Activated T-cell treated with anti-CD3 and anti-CD28 coated beads for 1 hour (primary cell): ENCODE results near the gene PEX11G.
A peak's percentile ranks its signal among the peaks of the same experiment; 100 is the strongest.

Experiments used
- DNase-seq: peaks from one replicate; pipeline ENCODE4 v3.0.0-alpha.2; 2020; ENCODE audit warnings: low read depth

PEX11G gene

DNA sequence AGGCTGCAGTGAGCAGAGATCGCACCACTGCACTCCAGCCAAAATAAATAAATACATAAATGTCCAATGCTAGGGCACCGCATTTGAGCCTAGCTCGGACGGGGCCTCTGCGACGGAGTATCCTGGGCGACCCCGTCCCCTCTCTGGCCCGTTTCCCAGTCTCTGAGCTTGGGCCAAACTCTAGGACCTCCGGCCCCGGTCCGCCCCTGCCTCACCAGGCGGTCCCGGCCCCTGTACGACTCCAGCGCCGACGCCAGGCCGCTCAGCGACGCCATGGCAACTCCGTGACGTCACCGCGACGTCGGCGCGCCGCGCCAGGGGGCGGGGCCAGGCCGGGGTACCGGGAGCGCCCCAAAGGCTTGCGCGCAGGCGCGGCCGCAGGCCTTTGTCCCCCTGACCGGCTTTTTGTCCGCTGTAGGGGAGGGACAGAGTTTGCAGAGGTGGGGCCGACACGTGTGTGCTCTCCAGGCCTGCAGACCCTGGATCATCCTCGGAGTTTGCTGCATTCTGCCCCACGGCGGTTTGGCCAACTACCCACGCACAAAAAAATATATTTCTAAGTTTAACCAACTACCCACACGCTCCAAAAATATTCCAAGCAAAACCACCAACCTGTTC lies at the start of gene PEX11G:
TSS of gene PEX11G (minus strand) at position 300 of the 618 bp plus-strand sequence. CDS start at position 275, 25 bp downstream.
- DNase-seq, result peak; percentile 83

DNA sequence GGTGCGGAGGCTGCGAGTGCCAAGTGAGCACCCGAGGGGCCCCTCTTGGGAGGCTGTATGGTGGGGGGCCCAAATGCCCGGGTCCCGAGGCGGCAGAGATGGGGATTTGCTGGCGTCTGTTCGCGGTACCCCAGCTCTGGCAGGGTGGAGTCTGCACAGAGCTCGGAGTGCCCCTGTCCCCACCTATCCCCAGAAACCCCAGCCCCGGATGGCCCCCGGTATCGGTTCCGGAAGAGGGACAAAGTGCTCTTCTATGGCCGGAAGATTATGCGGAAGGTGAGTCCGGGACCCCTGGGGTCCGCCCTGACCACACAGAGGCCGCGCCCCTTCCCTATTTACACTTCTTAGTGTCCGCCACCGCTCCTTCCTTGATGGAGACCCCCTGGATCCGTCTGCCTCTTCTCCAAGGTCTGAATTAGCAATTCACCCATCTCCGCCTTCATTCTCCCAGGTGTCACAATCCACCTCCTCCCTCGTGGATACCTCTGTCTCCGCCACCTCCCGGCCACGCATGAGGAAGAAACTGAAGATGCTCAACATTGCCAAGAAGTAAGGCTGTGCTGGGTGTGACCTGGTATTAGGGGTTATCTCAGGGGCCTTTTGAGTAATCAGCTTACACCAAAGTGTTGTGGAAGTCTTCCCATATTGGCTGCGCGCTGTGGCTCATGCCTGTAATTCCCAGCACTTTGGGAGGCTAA lies 47.3 kb upstream of the PEX11G start:
- DNase-seq, result no peak

DNA sequence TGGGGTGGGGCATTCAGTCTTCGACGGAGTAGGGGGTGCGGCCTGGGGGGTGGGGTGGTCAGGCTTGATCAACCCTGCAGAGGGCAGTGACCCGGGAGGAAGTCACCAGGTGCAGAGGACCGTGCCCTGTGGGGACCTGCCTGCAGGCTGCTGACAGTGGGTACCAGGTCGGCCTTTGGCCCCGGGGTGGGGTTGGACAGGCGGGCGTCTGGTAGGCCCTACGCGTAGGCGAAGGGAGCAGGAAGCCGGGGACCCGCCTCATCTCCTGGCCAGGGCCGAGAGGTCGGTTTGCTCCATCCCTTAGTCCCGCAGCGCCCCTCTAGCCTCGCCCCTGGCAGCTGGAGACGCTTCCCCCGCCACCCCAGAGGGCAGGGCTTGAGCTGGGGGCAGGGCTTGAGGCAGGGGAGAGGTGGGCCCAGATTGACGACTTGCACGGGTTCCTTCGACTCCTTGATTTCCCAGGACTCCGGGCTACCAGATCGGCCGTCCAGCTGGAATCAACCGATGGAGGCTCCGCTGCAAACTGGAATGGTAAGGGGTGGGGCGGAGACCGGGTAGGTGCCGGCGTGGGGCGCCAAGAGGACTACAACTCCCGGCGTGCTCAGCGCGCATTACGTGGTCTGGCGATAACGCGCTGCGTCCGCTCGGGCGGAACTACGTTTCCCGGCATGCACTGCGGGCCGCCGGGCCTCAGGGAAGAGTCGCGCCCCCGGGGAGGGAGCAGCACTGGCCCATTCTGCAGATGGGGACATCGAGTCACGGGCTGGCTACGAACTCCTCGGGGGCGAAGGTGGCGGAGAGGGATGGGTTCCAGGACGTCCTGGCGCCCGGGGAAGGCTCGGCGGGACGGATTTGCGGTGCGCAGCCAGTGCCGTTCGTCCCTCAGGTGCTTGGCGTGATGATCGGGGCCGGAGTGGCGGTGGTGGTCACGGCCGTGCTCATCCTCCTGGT lies 46.5 kb upstream of the PEX11G start, which contains the start of gene PNPLA6:
TSS of gene PNPLA6 (plus strand) at position 671 of the 951 bp plus-strand sequence. CDS start at position 743, 72 bp downstream.
- DNase-seq, result peak; percentile 90

DNA sequence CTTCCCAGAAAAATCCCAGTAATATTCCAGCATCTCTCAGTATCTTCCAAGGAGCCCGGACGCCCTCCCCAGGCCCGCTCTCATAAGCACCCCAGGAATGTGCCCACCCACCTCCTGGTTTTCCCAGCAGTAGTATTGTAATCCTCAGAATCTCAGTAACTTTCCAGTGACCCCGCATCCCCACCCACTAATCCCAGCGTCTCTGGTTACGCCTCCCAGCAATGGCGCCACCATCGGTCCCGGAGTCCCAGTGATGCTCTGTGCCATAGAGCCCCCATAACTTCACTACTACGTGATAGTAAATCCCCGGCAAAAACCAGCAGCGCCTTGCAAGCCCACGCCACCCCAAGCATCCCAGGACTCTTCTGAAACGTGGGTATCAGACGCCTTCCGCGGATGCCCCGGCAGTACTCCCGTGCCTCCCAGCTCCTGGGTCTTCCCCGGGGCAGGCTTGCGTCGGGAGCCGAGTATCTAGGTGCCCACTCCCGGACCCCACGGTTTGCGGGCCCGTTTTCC lies 45.8 kb upstream of the PEX11G start:
- DNase-seq, result peak; percentile 30

DNA sequence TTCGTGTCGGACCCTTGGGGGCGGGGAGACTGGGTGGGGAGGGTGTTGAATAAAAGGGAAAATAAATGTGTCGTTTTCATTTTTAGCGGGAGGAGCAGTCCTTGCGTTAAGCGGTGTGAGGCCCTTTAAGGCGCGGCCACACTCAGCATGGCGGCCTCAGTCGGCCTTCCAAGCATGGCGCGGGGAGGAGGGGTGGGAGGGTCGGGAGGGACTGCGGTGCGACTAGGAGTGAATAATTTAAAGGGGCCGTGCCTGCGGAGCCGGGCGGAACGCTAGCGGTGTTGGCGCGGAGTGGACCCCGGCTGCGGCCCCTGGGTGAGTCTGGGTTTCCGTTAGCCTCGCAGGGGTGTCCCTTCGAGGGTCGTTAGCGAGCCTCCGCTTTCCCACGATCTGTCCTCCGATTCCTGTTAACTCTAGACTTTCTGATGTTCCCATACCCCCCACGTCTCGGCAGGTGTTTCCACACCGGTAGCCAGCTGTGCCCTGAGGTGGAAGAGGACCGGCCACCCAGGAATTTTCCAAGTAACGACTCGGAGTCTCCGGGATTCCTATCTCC lies 45.2 kb upstream of the PEX11G start:
- DNase-seq, result peak; percentile 79

DNA sequence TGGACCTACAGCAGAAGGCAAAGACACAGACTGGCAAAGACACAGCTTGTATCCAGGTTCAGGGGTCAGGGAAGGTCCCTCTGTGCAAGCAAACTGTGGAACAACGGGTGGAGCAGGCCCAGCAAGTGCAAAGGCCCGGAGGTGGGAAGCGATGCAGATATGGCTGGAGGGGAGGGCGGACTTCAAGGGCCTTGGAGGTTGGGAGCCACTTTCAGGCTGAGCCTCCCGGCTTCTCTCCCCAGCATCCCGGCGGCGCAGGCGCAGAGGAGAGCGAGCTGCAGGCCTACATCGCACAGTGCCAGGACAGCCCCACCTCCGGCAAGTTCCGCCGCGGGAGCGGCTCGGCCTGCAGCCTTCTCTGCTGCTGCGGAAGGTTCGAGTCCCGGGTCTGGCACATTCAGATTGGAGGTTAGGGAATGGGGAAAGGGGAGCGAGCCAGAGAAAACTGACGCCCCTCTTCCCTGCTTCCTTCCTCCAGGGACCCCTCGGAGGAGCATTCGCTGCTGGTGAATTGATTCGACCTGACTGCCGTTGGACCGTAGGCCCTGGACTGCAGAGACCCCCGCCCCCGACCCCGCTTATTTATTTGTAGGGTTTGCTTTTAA lies 44.5 kb upstream of the PEX11G start:
- no peak for DNase-seq

DNA sequence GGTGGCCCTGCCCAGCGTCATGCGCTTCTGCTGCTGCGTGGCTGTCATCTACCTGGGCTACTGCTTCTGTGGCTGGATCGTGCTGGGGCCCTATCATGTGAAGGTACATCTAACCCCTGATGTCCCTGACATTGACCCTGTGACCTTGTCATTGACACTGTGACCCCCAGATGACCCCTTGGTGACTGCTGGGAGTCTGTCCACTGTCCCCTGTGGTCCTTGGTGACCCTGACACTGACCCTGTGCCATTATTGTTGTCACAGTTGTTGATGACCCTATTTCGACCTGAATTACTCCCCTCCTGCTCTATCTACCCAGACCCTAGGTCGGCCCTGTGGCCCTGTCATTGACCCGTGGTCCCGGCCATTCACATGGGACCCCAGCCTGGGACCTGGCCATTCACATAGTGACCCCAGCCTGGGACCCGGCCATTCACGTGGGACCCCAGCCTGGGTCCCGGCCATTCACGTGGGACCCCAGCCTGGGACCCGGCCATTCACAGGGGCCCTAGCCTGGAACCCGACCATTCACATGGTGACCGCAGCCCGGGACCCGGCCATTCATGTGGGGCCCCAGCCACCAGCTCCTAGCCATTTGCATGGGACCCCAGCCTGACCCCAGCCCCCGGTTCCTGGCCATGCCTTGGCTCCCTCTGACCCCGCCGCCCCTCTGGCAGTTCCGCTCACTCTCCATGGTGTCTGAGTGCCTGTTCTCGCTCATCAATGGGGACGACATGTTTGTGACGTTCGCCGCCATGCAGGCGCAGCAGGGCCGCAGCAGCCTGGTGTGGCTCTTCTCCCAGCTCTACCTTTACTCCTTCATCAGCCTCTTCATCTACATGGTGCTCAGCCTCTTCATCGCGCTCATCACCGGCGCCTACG lies 41.0 kb upstream of the PEX11G start:
- no peak for DNase-seq

DNA sequence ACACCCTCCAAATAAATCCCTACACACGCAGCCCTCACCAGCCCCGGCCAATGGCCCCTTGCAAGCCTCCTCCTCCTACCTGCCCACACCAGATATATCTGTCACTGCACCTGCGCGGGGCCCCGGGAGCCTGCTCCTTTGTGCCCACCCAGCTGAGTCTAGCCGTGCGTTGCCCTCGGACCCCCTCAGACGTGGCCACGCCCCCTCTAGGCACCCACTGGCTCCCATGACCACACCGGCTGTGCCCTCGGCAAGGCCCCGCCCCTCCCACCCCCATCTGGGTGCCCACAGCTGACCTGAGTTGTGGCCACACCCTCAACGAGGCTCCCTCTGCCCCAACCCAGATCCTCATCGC lies 40.4 kb upstream of the PEX11G start:
- no peak for DNase-seq

DNA sequence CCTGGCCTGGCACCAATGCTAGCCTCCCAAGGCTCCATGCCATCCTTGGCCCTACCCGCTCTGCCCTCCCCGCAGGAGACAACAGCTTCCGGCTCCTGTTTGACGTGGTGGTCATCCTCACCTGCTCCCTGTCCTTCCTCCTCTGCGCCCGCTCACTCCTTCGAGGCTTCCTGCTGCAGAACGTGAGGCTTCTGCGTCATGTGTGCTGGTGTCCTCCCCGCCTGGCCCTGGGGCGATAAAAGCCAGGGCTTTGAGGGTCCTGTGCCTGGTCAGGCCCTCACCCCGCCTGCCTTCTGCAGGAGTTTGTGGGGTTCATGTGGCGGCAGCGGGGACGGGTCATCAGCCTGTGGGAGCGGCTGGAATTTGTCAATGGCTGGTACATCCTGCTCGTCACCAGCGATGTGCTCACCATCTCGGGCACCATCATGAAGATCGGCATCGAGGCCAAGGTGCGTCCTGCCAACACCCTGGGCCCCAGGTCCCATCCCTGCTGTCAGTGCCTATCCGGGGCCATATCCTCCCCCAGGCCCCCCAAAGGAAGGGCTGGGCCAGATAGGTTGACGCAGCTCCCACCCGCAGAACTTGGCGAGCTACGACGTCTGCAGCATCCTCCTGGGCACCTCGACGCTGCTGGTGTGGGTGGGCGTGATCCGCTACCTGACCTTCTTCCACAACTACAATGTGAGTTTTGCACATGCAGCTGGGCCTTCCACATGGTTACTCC lies 39.8 kb upstream of the PEX11G start:
- no peak for DNase-seq

DNA sequence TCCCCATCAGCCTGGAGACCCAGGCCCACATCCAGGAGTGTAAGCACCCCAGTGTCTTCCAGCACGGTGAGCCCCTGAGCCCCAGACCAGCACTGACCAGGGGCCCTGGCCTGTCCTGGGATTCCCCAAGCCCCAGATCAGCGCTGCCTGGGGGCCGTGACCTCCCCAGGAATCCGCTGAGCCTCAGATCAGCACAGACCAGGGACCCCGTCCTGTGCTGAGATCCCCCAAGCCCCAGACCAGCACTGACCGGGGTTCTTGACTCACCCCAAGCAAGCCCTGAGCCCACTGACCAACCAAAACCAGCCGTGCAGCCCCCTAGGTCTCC lies 39.3 kb upstream of the PEX11G start:
- no peak for DNase-seq

DNA sequence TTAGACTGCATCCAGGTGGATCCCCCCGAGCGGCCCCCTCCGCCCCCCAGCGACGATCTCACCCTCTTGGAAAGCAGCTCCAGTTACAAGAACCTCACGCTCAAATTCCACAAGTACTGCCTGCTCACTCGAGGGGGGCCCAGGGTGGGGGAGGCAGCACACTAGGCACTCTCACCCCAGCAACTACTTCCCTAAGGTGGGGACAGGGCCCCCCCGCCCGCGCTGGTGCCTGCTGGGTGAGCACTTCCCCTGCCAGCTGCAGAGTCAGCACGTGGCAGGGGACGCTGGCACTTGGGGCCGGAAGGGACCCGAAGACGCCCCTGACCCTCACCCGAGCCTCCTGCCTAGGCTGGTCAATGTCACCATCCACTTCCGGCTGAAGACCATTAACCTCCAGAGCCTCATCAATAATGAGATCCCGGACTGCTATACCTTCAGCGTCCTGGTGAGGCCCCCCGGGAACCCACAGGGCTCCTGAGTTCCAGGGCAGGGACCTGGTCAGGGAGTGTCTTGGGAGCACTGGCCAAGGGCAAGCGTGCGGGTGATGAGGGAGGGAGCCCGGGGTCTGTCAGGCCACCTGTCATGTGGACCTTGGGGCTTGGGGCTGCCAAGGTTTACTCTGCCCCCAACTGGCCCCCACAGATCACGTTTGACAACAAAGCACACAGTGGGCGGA lies 38.8 kb upstream of the PEX11G start:
- no peak for DNase-seq

DNA sequence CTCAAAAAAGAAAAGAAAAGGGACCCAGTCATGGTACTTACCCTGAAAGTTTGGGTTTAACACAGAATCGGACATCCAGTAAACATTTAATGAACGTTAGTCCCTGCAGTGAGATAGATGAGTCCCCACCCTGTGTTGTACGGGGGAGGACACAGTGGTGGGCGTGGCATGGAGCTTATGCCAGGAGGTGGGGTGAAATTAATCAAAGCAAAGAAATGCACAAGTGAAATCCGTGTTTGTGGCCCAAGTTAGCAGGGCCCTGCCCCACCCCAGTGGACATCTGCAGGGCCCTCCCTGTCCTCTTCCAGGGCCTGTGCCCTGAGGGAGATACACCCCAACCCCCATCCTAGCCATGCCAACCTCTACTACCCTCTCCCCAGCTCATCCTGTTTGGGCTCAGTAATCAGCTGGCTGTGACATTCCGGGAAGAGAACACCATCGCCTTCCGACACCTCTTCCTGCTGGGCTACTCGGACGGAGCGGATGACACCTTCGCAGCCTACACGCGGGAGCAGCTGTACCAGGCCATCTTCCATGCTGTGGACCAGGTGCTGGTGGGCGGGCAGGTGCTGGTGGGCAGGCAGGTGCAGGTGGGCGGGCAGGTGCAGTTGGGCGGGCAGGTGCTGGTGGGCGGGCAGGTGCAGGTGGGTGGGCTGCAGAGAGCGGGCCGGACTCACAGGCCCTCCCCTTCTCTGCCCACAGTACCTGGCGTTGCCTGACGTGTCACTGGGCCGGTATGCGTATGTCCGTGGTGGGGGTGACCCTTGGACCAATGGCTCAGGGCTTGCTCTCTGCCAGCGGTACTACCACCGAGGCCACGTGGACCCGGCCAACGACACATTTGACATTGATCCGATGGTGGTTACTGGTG lies 37.5 kb upstream of the PEX11G start:
- no peak for DNase-seq

DNA sequence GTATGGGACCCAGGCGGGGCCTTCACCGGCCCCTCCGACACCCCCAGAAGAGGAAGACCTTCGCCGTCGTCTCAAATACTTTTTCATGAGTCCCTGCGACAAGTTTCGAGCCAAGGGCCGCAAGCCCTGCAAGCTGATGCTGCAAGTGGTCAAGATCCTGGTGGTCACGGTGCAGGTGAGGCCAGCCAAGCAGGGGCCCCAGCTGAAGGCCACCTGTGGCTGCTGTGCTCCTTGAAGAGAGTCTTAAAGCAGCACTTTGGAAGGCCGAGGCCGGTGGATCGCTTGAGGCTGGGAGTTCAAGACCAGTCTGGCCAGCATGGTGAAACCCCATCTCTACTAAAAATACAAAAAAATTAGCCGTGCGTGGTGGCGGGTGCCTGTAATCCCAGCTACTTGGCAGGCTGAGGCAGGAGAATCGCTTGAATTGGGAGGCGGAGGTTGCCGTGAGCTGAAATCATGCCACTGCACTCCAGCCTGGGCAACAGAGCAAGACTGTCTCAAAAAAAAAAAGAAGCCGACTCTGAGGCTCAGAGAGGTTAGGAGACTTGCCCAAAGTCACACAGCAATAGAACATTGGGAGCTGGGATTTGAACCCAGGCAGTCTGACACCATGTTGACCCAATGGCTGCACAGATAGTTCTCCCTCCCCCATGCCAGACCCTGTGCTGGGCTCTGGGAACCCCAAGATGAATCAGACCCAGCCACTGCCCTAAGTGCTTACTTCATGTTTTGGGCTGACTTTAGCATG lies 36.3 kb upstream of the PEX11G start:
- no peak for DNase-seq

DNA sequence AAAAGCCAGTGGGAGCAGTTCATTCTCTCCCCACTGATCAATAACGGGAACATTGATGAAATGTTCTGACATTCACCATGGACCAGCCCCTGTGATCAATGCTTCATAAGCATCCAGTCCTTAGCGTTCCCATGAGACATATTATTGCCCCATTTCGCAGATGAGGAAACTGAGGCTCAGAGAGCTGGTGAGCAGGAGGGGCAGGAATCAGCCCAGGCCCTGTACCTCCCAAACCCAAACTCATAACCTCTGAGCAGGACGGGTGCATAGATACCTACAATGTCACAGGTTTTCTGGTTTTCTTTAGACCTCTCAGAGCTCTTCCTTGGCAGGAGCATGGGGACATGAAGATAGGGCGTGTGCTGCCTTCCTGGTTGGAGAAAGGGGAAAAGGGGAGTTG lies 35.7 kb upstream of the PEX11G start:
- no peak for DNase-seq

DNA sequence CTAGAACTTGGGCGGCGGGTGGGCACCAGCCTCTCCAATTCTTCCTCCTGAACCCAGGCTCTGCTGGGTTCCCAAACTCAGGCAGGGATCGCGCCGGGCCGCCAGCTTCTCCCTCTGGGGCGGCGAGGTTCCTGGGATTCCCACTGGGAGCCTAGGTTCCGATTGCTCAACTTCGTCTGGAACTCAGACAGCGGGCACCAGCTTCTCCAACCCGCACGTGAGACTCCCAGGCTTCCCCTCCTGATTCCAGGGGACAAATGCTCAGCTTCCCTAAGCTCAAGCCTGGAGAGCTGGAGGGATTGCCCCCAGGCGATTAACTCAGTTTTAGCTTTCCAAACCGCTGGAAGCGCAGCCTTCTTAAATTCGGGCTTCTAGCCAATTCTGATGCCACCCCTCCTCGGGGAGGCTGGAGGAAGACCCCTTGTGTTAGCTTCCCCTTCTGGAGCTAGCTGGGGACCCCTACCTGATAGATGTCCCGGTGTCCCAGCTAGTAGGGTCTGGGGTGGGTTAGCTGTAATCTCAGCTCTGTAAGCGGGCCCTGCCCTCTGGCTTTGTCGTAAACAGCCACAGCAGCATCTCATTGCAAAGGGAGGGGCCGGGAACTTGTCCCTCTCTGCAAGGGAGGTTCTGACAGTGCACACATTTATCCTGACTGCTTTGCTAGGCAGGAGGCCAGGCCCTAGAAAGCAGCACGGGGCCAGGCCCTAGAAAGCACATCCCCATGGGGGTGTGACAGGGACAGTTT lies 34.3 kb upstream of the PEX11G start:
- no peak for DNase-seq

DNA sequence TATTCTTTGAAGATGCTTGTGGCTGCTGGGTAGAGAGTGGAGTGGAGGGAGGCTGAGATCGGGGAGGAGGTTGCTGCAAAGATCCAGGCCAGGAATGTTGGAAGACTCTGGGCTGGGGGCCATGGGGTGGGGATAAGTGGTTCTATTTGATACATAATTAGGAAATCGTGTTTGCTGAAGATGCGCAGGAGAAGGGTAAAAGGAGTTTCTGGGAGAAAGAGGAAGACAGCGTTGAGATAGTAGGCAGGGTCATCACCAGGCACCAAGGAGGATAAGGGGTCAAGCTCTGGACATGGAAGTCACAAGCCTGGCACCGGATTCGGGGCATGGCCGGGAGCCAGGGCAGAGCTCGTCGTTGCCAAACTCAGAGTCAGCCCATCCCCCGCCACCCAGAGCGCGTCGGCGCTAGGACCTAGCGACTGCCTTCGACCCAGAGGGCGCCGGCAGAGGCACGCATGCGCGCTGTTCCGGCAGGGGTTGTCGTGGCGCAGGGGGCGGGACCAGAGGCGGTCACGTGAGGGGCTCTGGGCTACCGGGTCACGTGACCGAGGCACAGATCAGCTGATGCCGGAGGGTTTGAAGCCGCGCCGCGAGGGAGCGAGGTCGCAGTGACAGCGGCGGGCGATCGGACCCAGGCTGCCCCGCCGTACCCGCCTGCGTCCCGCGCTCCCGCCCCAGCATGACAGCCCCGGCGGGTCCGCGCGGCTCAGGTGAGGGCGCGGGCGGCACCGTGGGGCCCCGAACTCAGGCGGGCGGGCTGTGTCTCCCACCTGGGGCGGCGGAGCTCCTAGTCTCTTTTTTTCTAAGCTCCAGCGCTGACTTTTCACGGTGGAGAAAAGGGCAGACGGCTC lies 33.5 kb upstream of the PEX11G start, which contains the start of gene MCOLN1:
TSS of gene MCOLN1 (plus strand) at position 553 of the 851 bp plus-strand sequence. CDS start at position 680, 127 bp downstream.
- peak; percentile 100 for DNase-seq
